Measurements from ENCODE around the gene KCTD1.

- TF ChIP-seq TARDBP (IDR thresholded peaks at IDR 0.05; ENCODE audit: borderline replicate concordance): no peak
- no peak for TF ChIP-seq EP300 (IDR thresholded peaks at IDR 0.05; ENCODE audit: borderline replicate concordance in 1 of 2, control insufficient read depth in 1 of 2, low read depth in 2 of 2, low read length in 2 of 2)
- no peak for TF ChIP-seq MYC (IDR thresholded peaks at IDR 0.05; ENCODE audit: insufficient read depth, insufficient read length, insufficient replicate concordance, low read length, severe bottlenecking)
- TF ChIP-seq POLR2A (IDR thresholded peaks at IDR 0.05; ENCODE audit: low read depth, low read length): no peak
- TF ChIP-seq YBX1 (IDR thresholded peaks at IDR 0.05): no peak
- no peak for TF ChIP-seq ZNF217 (IDR thresholded peaks at IDR 0.05)
- TF ChIP-seq MLLT1 (IDR thresholded peaks at IDR 0.05): no peak
- no peak for TF ChIP-seq POLR2AphosphoS2 (IDR thresholded peaks at IDR 0.05; ENCODE audit: low read depth, low read length)
- no peak for TF ChIP-seq TAF1 (IDR thresholded peaks at IDR 0.05; ENCODE audit: borderline replicate concordance, low read depth, low read length)
- TF ChIP-seq RAD21 (IDR thresholded peaks at IDR 0.05; ENCODE audit: insufficient read depth, low read depth, low read length): no peak
- no peak for TF ChIP-seq YY1 (IDR thresholded peaks at IDR 0.05; ENCODE audit: low read depth, low read length)
These were observed 15.7 kb downstream of the KCTD1 start for GRCh38 chr18:26532367-26533340.
